OCI-LY1 (cell line): ENCODE measurements around the gene VMP1.

ENCODE experiments used
- CTCF ChIP-seq: fragments of 200-600 bp; sonication (generic), shearing (Covaris generic); IDR thresholded peaks from 2 replicates; pipeline ENCODE4 v1.5.1; 2017; ENCODE audit warnings: mild to moderate bottlenecking, antibody characterized with exemption, low read length, moderate library complexity, mixed read lengths
- EZH2 ChIP-seq: fragments of 200-600 bp; sonication (generic), shearing (Covaris generic); IDR thresholded peaks from 2 replicates; pipeline ENCODE4 v1.8.0; 2017; ENCODE audit warnings: borderline replicate concordance, mixed run types, mild to moderate bottlenecking, antibody characterized with exemption, low read length, moderate library complexity, mixed read lengths

- TF ChIP-seq CTCF (no peak), EZH2 (no peak)
Measured at GRCh38 chr17:59790910-59791309, 83.5 kb downstream of the VMP1 start.
